ENCODE data around the gene FOCAD. TPM values are rescaled to one million over a fixed set of nuclear protein-coding genes. Genes with fewer than 3 reads are reported as not detected.

The FOCAD gene
- total RNA-seq, 1 experiment from 2014 or later = 43.3 TPM

DNA sequence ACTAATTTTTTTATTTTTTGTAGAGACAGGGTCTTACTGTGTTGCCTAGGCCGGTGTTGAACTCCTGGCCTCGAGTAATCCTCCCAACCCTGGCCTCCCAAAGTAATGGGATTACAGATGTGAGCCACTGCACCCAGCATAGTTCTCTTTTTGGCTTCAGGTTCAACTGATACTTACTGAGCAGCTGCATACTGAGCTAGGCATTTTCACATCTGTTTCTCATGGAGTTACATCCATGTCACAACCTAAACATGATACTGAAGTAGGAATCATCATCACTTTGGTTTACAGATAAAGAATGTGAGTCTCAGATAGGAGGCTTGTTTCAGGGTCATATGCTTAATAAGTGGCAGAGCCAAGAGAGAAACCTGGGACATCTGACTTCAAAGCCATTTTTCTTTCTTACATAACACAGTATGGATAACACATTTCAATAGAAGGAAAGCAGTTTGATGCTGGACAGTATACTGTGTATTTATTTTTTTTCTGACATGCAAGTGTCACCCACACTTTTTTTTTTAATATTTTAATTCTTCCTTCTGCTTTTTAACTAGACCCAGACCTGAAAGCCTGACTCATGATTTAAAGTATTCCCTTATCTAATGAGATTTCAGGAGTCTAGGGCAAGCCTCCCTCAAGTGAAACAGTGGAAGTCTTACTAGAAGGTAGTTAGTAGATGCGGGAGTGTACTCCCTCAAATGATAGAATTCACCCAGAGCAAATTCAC, 256.6 kb downstream of the FOCAD start:
- Histone ChIP-seq H4K8ac (replicated peaks; ENCODE audit: insufficient read length, low read depth, low read length) (no peak overlapping the region), H4K5ac (ENCODE audit: insufficient read length, low read depth, low read length) (no peak overlapping the region), H3K9ac (ENCODE audit: extremely low read depth, insufficient read length, low read length) (no peak overlapping the region), H3T11ph (ENCODE audit: low read length) (no peak overlapping the region), H2BK12ac (ENCODE audit: insufficient read length, low read depth, low read length) (no peak overlapping the region), H2AK5ac (ENCODE audit: insufficient read length, low read length) (no peak overlapping the region), H4K20me1 (ENCODE audit: control insufficient read depth, insufficient read depth, insufficient read length) (no peaks in the 10 kb centered on the region), H2BK15ac (ENCODE audit: low read depth, low read length) (no peak overlapping the region), H2BK20ac (ENCODE audit: low read depth, low read length, poor library complexity, severe bottlenecking) (no peak overlapping the region), H3K23ac (ENCODE audit: insufficient read length, low read depth, low read length) (no peak overlapping the region), H3K9me3 (ENCODE audit: control insufficient read depth, low read depth, low read length) (no peaks in the 10 kb centered on the region), H3K27me3 (ENCODE audit: insufficient read depth, low read length) (no peaks in the 10 kb centered on the region), H2BK5ac (ENCODE audit: insufficient read length, low read length) (no peak overlapping the region), H3K4ac (ENCODE audit: low read depth, low read length) (no peak overlapping the region), H3K4me1 (ENCODE audit: insufficient read depth, low read length) (no peaks in the 10 kb centered on the region), H3K79me1 (ENCODE audit: insufficient read depth, low read depth, low read length, poor library complexity, severe bottlenecking) (no peaks in the 10 kb centered on the region), H2AFZ (ENCODE audit: low read length) (no peak overlapping the region), H3K79me2 (ENCODE audit: insufficient read depth, low read length) (no peaks in the 10 kb centered on the region), H3K23me2 (ENCODE audit: insufficient read length, low read depth, low read length, poor library complexity, severe bottlenecking) (no peaks in the 10 kb centered on the region), H3K27ac (ENCODE audit: insufficient read length, low read depth, low read length) (no peak overlapping the region), H3K18ac (ENCODE audit: insufficient read length, low read depth, low read length) (no peak overlapping the region), H3K56ac (ENCODE audit: insufficient read length, low read depth, low read length) (no peak overlapping the region), H3K4me2 (ENCODE audit: insufficient read depth, insufficient read length, low read length) (no peak overlapping the region), H2BK120ac (ENCODE audit: low read depth, low read length, poor library complexity, severe bottlenecking) (no peak overlapping the region), H3K14ac (ENCODE audit: insufficient read depth, low read length) (no peak overlapping the region), H4K91ac (ENCODE audit: insufficient read length, low read depth, low read length) (no peak overlapping the region)
- Mint-ChIP-seq H3K27ac (no peak overlapping the region; a peak in 1 of 7 replicates), H3K4me1 (peaks cover 7 to 9% of the 10 kb centered on the region in 2 experiments), H3K36me3 (ENCODE audit: insufficient read depth in 1 of 3, low read depth in 3 of 3) (peaks cover 13 to 19% (median 14%) of the 10 kb centered on the region in 3 experiments), H3K27me3 (ENCODE audit: low read depth) (no peaks in the 10 kb centered on the region), H3K9me3 (peaks cover 0 to 7% of the 10 kb centered on the region in 2 experiments; a peak in 2 of 5 replicates), H3K4me3 (no peak overlapping the region)
- WGBS (ENCODE audit: extremely low coverage, insufficient read length, low lambda C conversion rate) = no CpG with 5 or more reads among the region's 3 CpGs
- DNase-seq = no peak
- TF ChIP-seq, protein P1, sequence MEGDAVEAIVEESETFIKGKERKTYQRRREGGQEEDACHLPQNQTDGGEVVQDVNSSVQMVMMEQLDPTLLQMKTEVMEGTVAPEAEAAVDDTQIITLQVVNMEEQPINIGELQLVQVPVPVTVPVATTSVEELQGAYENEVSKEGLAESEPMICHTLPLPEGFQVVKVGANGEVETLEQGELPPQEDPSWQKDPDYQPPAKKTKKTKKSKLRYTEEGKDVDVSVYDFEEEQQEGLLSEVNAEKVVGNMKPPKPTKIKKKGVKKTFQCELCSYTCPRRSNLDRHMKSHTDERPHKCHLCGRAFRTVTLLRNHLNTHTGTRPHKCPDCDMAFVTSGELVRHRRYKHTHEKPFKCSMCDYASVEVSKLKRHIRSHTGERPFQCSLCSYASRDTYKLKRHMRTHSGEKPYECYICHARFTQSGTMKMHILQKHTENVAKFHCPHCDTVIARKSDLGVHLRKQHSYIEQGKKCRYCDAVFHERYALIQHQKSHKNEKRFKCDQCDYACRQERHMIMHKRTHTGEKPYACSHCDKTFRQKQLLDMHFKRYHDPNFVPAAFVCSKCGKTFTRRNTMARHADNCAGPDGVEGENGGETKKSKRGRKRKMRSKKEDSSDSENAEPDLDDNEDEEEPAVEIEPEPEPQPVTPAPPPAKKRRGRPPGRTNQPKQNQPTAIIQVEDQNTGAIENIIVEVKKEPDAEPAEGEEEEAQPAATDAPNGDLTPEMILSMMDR (conservative IDR thresholded peaks at IDR 0.05) = no peak
